ENCODE results near the gene FOXR1. TPM values are rescaled to one million over a fixed set of nuclear protein-coding genes. Genes with fewer than 3 reads are reported as not detected.

Gene FOXR1
- total and polyA plus RNA-seq, 7 experiments from 2014 or later: not detected

DNA sequence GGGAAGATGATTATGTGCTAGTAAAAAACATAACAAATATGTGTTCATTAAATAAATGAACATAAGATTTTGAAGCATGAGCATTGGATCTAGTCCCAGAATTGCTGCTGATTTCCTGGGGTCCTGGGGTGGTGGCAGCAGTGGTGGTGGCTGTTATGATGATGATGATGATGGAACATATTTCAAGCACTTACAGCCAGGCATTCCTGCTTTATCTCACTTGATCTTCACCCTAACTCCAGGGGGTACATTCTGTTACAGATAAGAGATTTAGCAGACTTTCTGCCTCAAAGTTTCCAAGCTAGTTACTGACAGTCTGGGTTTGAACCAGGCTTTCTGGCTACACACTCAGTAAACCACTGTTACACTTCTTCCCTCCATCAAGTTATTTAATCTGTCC is 52.2 kb downstream of the FOXR1 start:
- no peaks in the 10 kb centered on the region for H3K27me3 ChIP-seq (ENCODE audit: control insufficient read depth in 2 of 2, insufficient read depth in 2 of 2, low read length in 2 of 2)
- peak overlapping the region in 1 of 10 donors; percentile 2 for H3K4me3 Mint-ChIP-seq
- H3K27ac Mint-ChIP-seq: peak overlapping the region in 4 of 9 donors; percentile 5 to 62 (median 35)
- ChIA-PET POLR2A (interaction anchor here (0.6 to 2.1 kb wide), 7 partner anchors 9 to 651 kb away, joined by 3 to 5 read pairs (median 4); partner anchors contain the start of gene VPS11), CTCF (interaction anchor here (0.6 kb wide), 1 partner anchor 1681 kb away, joined by 3 read pairs; no protein-coding TSS in a partner anchor)
- peak overlapping the region; percentile 6 for H3K27ac ChIP-seq (ENCODE audit: low read depth, low read length)
- peaks cover 0 to 31% (median 18%) of the 10 kb centered on the region in 5 donors for H3K36me3 Mint-ChIP-seq
- no peak for DNase-seq
- no peak overlapping the region for H3K4me3 ChIP-seq (ENCODE audit: low read length)
- no peak for ATAC-seq
- intact Hi-C loops (cut with micrococcal nuclease): no loop called here
- peaks cover 14% of the 10 kb centered on the region in 2 donors for H3K4me1 ChIP-seq (ENCODE audit: control insufficient read depth in 2 of 2, insufficient read depth in 2 of 2, low read length in 2 of 2)
- peaks cover 15 to 58% (median 50%) of the 10 kb centered on the region in 7 donors for H3K4me1 Mint-ChIP-seq
- peaks cover 14 to 63% (median 22%) of the 10 kb centered on the region in 3 experiments for H3K36me3 ChIP-seq (ENCODE audit: control insufficient read depth in 2 of 3, insufficient read depth in 3 of 3, low read length in 3 of 3)
- H3K9me3 ChIP-seq (ENCODE audit: control insufficient read depth in 2 of 3, low read length in 3 of 3): peaks cover 0 to 3% (median 0%) of the 10 kb centered on the region in 3 experiments
- H3K9me3 Mint-ChIP-seq: peaks cover 0 to 2% (median 0%) of the 10 kb centered on the region in 11 donors
- H3K27me3 Mint-ChIP-seq: no peaks in the 10 kb centered on the region

DNA sequence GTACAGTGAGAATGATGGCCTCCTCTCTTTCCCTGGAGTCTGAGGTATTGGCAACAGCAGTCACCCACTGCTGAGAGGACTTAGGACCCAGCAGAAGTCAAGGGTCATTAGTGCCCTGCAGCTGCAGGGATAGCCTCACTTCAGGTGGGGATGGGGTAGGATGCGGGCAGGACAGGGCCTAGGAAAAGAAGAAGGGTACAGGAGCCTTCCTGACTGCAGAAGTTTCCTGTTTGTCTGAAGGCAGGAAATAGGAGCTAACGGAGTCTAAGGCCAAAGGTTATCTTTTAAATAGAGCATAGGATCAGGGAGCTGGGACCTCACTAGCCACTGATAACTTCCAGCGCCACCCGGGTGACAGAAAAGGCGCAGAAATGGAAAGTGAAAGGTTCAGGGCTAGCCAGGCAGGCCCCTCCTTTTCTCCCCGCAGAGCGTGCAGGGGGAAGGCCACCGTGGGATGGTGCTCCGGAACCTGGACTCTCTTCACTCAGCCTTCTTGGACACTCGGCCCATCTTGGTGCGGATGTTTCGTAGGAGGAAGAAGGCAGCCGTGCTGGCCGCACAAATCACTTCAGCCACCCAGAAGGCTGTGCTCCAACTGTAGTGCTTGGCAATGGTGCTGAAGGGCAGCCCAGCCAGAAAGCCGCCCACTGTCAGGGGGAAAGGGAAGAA is 53.0 kb downstream of the FOXR1 start:
- ATAC-seq (no peak), DNase-seq (no peak)
- Mint-ChIP-seq H3K4me1 (peaks cover 24 to 61% (median 54%) of the 10 kb centered on the region in 7 donors), H3K27me3 (no peaks in the 10 kb centered on the region), H3K4me3 (no peak overlapping the region), H3K9me3 (no peaks in the 10 kb centered on the region), H3K36me3 (peaks cover 0 to 31% (median 18%) of the 10 kb centered on the region in 5 donors), H3K27ac (peak overlapping the region; percentile 19 to 86 (median 64))
- no peaks in the 10 kb centered on the region for H3K27me3 ChIP-seq (ENCODE audit: control insufficient read depth in 2 of 2, insufficient read depth in 2 of 2, low read length in 2 of 2)
- H3K4me3 ChIP-seq (ENCODE audit: low read length): no peak overlapping the region
- H3K27ac ChIP-seq (ENCODE audit: low read depth, low read length): no peak overlapping the region
- intact Hi-C loops (cut with micrococcal nuclease): no loop called here
- peaks cover 14 to 60% (median 22%) of the 10 kb centered on the region in 3 experiments for H3K36me3 ChIP-seq (ENCODE audit: control insufficient read depth in 2 of 3, insufficient read depth in 3 of 3, low read length in 3 of 3)
- POLR2A ChIA-PET: interaction anchor here (0.6 to 2.1 kb wide), 9 partner anchors 8 to 652 kb away, joined by 3 to 5 read pairs (median 4); partner anchors contain the start of genes CENATAC and VPS11
- H3K4me1 ChIP-seq (ENCODE audit: control insufficient read depth in 2 of 2, insufficient read depth in 2 of 2, low read length in 2 of 2): peaks cover 13 to 19% of the 10 kb centered on the region in 2 donors
- CTCF ChIA-PET: no interaction called here
- H3K9me3 ChIP-seq (ENCODE audit: control insufficient read depth in 2 of 3, low read length in 3 of 3): no peaks in the 10 kb centered on the region

DNA sequence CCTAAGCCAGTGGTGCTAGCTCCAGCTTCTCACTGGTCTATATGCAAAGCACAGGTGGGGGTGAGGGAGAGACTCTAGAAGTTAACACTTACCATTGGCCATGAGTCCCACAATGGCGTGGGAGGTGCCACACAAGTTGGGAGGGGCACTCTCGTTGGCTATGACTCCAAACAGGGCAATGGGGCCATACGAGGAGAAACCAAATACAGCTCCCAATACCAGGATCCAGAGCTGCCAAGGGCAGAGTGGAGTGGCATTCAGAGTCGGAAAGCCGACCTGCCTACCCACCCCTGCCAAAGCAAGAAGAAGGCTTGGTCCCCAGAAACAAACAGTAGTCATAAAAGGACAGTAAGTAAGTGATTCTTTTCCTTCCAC is 53.5 kb downstream of the FOXR1 start:
- ATAC-seq (no peak), DNase-seq (no peak)
- ChIA-PET POLR2A (interaction anchor here (0.6 to 1.4 kb wide), 3 partner anchors 9 to 28 kb away, joined by 3 to 5 read pairs (median 4); partner anchors contain the start of gene CENATAC), CTCF (no interaction called here)
- Mint-ChIP-seq H3K27me3 (no peaks in the 10 kb centered on the region), H3K4me1 (peaks cover 22 to 61% (median 53%) of the 10 kb centered on the region in 7 donors), H3K9me3 (no peaks in the 10 kb centered on the region), H3K27ac (peak overlapping the region in 8 of 9 donors; percentile 19 to 86 (median 66)), H3K4me3 (no peak overlapping the region), H3K36me3 (peaks cover 0 to 29% (median 15%) of the 10 kb centered on the region in 5 donors)
- Histone ChIP-seq H3K27me3 (ENCODE audit: control insufficient read depth in 2 of 2, insufficient read depth in 2 of 2, low read length in 2 of 2) (no peaks in the 10 kb centered on the region), H3K9me3 (ENCODE audit: control insufficient read depth in 2 of 3, low read length in 3 of 3) (no peaks in the 10 kb centered on the region), H3K4me1 (ENCODE audit: control insufficient read depth in 2 of 2, insufficient read depth in 2 of 2, low read length in 2 of 2) (peaks cover 8 to 18% of the 10 kb centered on the region in 2 donors), H3K4me3 (ENCODE audit: low read length) (no peak overlapping the region), H3K27ac (ENCODE audit: low read depth, low read length) (no peak overlapping the region), H3K36me3 (ENCODE audit: control insufficient read depth in 2 of 3, insufficient read depth in 3 of 3, low read length in 3 of 3) (peaks cover 14 to 60% (median 22%) of the 10 kb centered on the region in 3 experiments)
- intact Hi-C loops (cut with micrococcal nuclease): no loop called here

DNA sequence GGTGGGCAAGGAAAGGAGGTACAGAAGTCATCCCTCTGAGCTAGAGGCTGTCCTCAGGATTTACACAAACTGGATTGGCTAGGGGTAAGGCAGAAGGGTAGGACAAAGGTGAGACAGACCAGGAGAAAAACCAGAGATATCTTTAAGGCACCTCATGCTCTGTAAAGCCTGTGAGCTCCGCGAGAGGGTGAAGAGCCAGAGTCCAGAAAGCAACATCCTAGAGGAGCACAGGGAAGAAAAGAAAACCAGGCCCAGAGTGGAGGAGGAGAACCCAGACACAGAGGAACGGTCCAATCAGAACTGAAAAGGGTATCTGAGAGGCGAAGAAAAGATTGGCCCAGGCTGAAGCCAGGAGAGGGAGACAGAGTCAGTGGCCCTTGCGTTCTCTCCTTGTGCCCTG is 54.0 kb downstream of the FOXR1 start:
- no peak overlapping the region for H3K4me3 ChIP-seq (ENCODE audit: low read length)
- DNase-seq (no peak), ATAC-seq (no peak)
- no peak overlapping the region for H3K27ac ChIP-seq (ENCODE audit: low read depth, low read length)
- Mint-ChIP-seq H3K36me3 (peaks cover 0 to 28% (median 15%) of the 10 kb centered on the region in 5 donors), H3K27ac (peak overlapping the region in 7 of 9 donors; percentile 45 to 86 (median 64)), H3K27me3 (no peaks in the 10 kb centered on the region), H3K4me3 (no peak overlapping the region), H3K4me1 (peaks cover 21 to 57% (median 50%) of the 10 kb centered on the region in 7 donors), H3K9me3 (no peaks in the 10 kb centered on the region)
- peaks cover 14 to 63% (median 22%) of the 10 kb centered on the region in 3 experiments for H3K36me3 ChIP-seq (ENCODE audit: control insufficient read depth in 2 of 3, insufficient read depth in 3 of 3, low read length in 3 of 3)
- peaks cover 6 to 15% of the 10 kb centered on the region in 2 donors for H3K4me1 ChIP-seq (ENCODE audit: control insufficient read depth in 2 of 2, insufficient read depth in 2 of 2, low read length in 2 of 2)
- POLR2A ChIA-PET: interaction anchor here (0.6 to 1.4 kb wide), 3 partner anchors 9 to 89 kb away, joined by 3 to 5 read pairs (median 3); partner anchors contain the start of gene CENATAC
- intact Hi-C loops (cut with micrococcal nuclease): no loop called here
- CTCF ChIA-PET: no interaction called here
- no peaks in the 10 kb centered on the region for H3K9me3 ChIP-seq (ENCODE audit: control insufficient read depth in 2 of 3, low read length in 3 of 3)
- H3K27me3 ChIP-seq (ENCODE audit: control insufficient read depth in 2 of 2, insufficient read depth in 2 of 2, low read length in 2 of 2): no peaks in the 10 kb centered on the region

DNA sequence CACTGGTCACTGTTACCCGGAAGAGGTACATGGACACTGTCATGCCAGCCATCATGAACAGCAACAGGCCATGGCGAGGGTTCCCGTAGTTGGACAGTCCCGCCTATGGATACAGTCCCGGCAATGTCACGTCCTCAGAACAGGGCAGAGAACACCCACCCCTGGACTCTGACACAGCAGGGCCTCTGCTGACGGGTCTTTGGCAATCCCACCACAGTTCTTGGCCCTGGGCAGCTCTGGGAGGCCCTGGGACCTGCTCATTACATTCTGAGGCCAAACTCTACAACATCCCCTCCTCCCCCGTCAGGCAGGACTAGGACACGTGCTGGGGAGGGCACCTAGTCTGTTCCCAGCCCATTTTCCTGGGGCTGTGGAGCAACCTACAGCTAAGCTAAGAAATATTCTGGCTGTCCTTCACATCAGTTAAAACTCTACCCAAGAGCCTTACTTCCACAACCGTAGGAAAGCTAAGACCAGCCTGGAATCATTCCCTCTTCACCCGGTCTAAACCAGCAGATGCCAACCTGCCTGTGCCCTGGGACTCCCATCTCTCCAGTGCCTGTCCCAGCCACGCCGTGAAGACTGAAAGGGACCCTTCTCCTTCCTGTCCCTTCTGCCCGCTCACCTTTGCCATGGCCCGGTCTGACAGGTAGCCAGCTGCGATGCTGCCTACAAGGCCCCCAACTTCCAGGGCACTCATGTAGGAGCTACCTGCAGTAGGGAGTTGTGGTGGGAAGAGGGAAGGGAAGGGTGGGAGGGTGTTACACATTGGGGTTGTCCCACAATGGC is 54.6 kb downstream of the FOXR1 start:
- peaks cover 14 to 60% (median 20%) of the 10 kb centered on the region in 3 experiments for H3K36me3 ChIP-seq (ENCODE audit: control insufficient read depth in 2 of 3, insufficient read depth in 3 of 3, low read length in 3 of 3)
- CTCF ChIA-PET: interaction anchor here (0.6 kb wide), 1 partner anchor 70 kb away, joined by 4 read pairs; no protein-coding TSS in a partner anchor

DNA sequence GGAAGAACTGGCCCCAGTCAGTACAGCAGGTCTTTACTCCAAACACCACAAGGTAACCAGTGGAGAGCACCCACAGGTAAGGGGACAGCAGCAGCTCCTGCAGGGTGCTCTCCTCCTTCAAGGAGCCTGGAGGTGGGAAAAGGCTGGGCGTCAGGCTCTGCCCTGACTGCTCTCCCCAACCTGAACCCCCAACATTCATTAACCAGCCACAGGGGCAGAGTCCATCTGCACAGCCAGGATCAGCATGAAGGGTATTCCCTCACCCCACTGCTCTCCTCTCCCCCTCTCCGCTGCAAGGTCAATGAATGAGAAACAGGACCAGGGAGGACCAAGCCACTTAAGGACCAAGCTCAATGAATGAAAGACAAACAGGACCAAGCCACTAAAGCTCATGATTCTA is 55.4 kb downstream of the FOXR1 start:
- Mint-ChIP-seq H3K4me1 (peaks cover 21 to 46% (median 43%) of the 10 kb centered on the region in 7 donors), H3K4me3 (peak overlapping the region in 1 of 10 donors; percentile 34), H3K9me3 (no peaks in the 10 kb centered on the region), H3K27ac (peak overlapping the region in 3 of 9 donors; percentile 38 to 59 (median 58)), H3K27me3 (no peaks in the 10 kb centered on the region), H3K36me3 (peaks cover 0 to 22% (median 8%) of the 10 kb centered on the region in 5 donors)
- ChIA-PET CTCF (no interaction called here), POLR2A (interaction anchor here (5.6 kb wide), 1 partner anchor 8 kb away, joined by 67 read pairs; the partner anchor contains the start of genes RPS25 and TRAPPC4)
- Histone ChIP-seq H3K4me1 (ENCODE audit: control insufficient read depth in 2 of 2, insufficient read depth in 2 of 2, low read length in 2 of 2) (peaks cover 0 to 10% of the 10 kb centered on the region in 2 donors), H3K4me3 (ENCODE audit: low read length) (no peak overlapping the region), H3K36me3 (ENCODE audit: control insufficient read depth in 2 of 3, insufficient read depth in 3 of 3, low read length in 3 of 3) (peaks cover 13 to 52% (median 14%) of the 10 kb centered on the region in 3 experiments), H3K27ac (ENCODE audit: low read depth, low read length) (no peak overlapping the region), H3K9me3 (ENCODE audit: control insufficient read depth in 2 of 3, low read length in 3 of 3) (no peaks in the 10 kb centered on the region), H3K27me3 (ENCODE audit: control insufficient read depth in 2 of 2, insufficient read depth in 2 of 2, low read length in 2 of 2) (no peaks in the 10 kb centered on the region)
- ATAC-seq (no peak), DNase-seq (no peak)
- intact Hi-C loops (cut with micrococcal nuclease): no loop called here

More for the DNA sequence above, 54.6 kb downstream of the FOXR1 start:
- intact Hi-C loops (cut with micrococcal nuclease): no loop called here
- DNase-seq: no peak
- H3K27me3 Mint-ChIP-seq: no peaks in the 10 kb centered on the region
- Histone ChIP-seq H3K9me3 (ENCODE audit: control insufficient read depth in 2 of 3, low read length in 3 of 3) (no peaks in the 10 kb centered on the region), H3K27ac (ENCODE audit: low read depth, low read length) (no peak overlapping the region), H3K27me3 (ENCODE audit: control insufficient read depth in 2 of 2, insufficient read depth in 2 of 2, low read length in 2 of 2) (no peaks in the 10 kb centered on the region), H3K4me1 (ENCODE audit: control insufficient read depth in 2 of 2, insufficient read depth in 2 of 2, low read length in 2 of 2) (peaks cover 6 to 15% of the 10 kb centered on the region in 2 donors), H3K4me3 (ENCODE audit: low read length) (no peak overlapping the region)
- ATAC-seq: no peak
- H3K9me3 Mint-ChIP-seq: no peaks in the 10 kb centered on the region
- peaks cover 21 to 54% (median 49%) of the 10 kb centered on the region in 7 donors for H3K4me1 Mint-ChIP-seq
- POLR2A ChIA-PET: interaction anchor here (0.6 to 1.4 kb wide), 2 partner anchors 10 to 89 kb away, joined by 3 to 5 read pairs; no protein-coding TSS in a partner anchor
- H3K4me3 Mint-ChIP-seq: no peak overlapping the region
- H3K27ac Mint-ChIP-seq: peak overlapping the region in 4 of 9 donors; percentile 8 to 71 (median 60)
- peaks cover 0 to 28% (median 15%) of the 10 kb centered on the region in 5 donors for H3K36me3 Mint-ChIP-seq

Measured in naive thymus-derived CD4-positive, alpha-beta T cell (primary cell).